HepG2 (cell line): ENCODE results near the gene RSL1D1. TPM values are rescaled to one million over a fixed set of nuclear protein-coding genes. Genes with fewer than 3 reads are reported as not detected.

Source experiments
- ARID2 ChIP-seq: sonication (generic); formaldehyde crosslinking; IDR thresholded peaks from 2 replicates; pipeline ENCODE4 v1.8.1; 2022; ENCODE audit warnings: mild to moderate bottlenecking, missing genetic modification reagents, borderline replicate concordance
- ETV5 ChIP-seq: IDR thresholded peaks from 2 replicates; pipeline ENCODE4 v1.6.1; 2018; ENCODE audit warnings: missing biosample characterization, missing genetic modification reagents, inconsistent platforms, borderline replicate concordance
- FIP1L1 ChIP-seq: fragments of 200-400 bp; formaldehyde crosslinking; IDR thresholded peaks from 2 replicates; pipeline ENCODE4 v1.6.1; 2018; ENCODE audit warnings: low read depth, mild to moderate bottlenecking, low read length, moderate library complexity, borderline replicate concordance; ENCODE audit not compliant: insufficient read depth
- PCBP2 ChIP-seq: fragments of 200-400 bp; formaldehyde crosslinking; optimal IDR thresholded peaks from 2 replicates; pipeline ENCODE3; 2018; ENCODE audit warnings: low read length, low read depth; ENCODE audit not compliant: poor library complexity, severe bottlenecking
- XBP1 ChIP-seq: sonication (generic); formaldehyde crosslinking; IDR thresholded peaks from 2 replicates; pipeline ENCODE4 v1.5.0; 2020; ENCODE audit warnings: missing genetic modification reagents
- ZFP90 ChIP-seq: sonication (generic); formaldehyde crosslinking; IDR thresholded peaks from 2 replicates; pipeline ENCODE4 v1.8.0; 2022; ENCODE audit warnings: missing genetic modification reagents, mild to moderate bottlenecking, inconsistent platforms, borderline replicate concordance
- ZNF101 ChIP-seq: sonication (generic); formaldehyde crosslinking; IDR thresholded peaks from 2 replicates; pipeline ENCODE4 v1.4.0; 2020; ENCODE audit warnings: mild to moderate bottlenecking, low read depth, missing genetic modification reagents, borderline replicate concordance
- ZNF160 ChIP-seq: sonication (generic); formaldehyde crosslinking; IDR thresholded peaks from 2 replicates; pipeline ENCODE4 v1.8.0; 2022; ENCODE audit warnings: mild to moderate bottlenecking, inconsistent platforms, missing genetic modification reagents
- ZNF496 ChIP-seq: sonication (generic); formaldehyde crosslinking; IDR thresholded peaks from 2 replicates; pipeline ENCODE4 v1.8.1; 2023; ENCODE audit warnings: mild to moderate bottlenecking, moderate library complexity, missing genetic modification reagents; ENCODE audit not compliant: insufficient replicate concordance
- ZNF543 ChIP-seq: sonication (generic); formaldehyde crosslinking; IDR thresholded peaks from 2 replicates; pipeline ENCODE4 v1.4.0; 2020; ENCODE audit warnings: mild to moderate bottlenecking, missing genetic modification reagents
- ZNF768 ChIP-seq: sonication (generic); formaldehyde crosslinking; IDR thresholded peaks from 2 replicates; pipeline ENCODE4 v1.4.0; 2020; ENCODE audit warnings: missing genetic modification reagents
- polyA plus RNA-seq, 8 experiments: library from polyadenylated mRNA; depleted of rRNA in 3 of 8; stranded (reverse) in 7 of 8; unstranded in 1 of 8; fragments of >200 nt; fragmentation: Illumina TruSeq in 4 of 8; extraction: Trizol in 4 of 8; gene quantifications; 2 replicates each; pipeline versions ENCODE4 v1.2.1 to v1.2.3, GENCODE V29; 2011 to 2016; ENCODE audit warnings: low read depth in 4 of 8, missing spikeins in 1 of 8, mixed read lengths in 1 of 8; ENCODE audit not compliant: insufficient read depth in 1 of 8
- total RNA-seq, 5 experiments: library from RNA; depleted of rRNA; stranded (reverse); fragments of >200 nt; fragmentation: Illumina TruSeq; extraction: Trizol; gene quantifications; 2 replicates each; pipeline ENCODE4 v1.2.3, GENCODE V29; 2016; ENCODE audit warnings: low read depth in 1 of 5
- TF ChIP-seq, protein P1 (sequence below): sonication (generic); formaldehyde crosslinking; IDR thresholded peaks from 2 replicates; pipeline ENCODE4 v1.9.0; 2022; ENCODE audit warnings: low read depth, missing genetic modification reagents
- TF ChIP-seq, protein P2 (sequence below): sonication (generic); formaldehyde crosslinking; IDR thresholded peaks from 2 replicates; pipeline ENCODE4 v1.4.0; 2020; ENCODE audit warnings: missing genetic modification reagents
- TF ChIP-seq, protein P3 (sequence below): sonication (generic); formaldehyde crosslinking; IDR thresholded peaks from 2 replicates; pipeline ENCODE4 v1.4.0; 2020; ENCODE audit warnings: mild to moderate bottlenecking, missing genetic modification reagents
- TF ChIP-seq, protein P4 (sequence below): sonication (generic); formaldehyde crosslinking; IDR thresholded peaks from 2 replicates; pipeline ENCODE4 v1.5.1; 2020; ENCODE audit warnings: mild to moderate bottlenecking, missing genetic modification reagents, borderline replicate concordance
- TF ChIP-seq, protein P5 (sequence below): fragments of 450-650 bp; IDR thresholded peaks from 2 replicates; pipeline ENCODE4 v1.6.1; 2016
- TF ChIP-seq, protein P6 (sequence below): sonication (generic); formaldehyde crosslinking; IDR thresholded peaks from 2 replicates; pipeline ENCODE4 v1.4.0; 2020; ENCODE audit warnings: missing genetic modification reagents
- TF ChIP-seq, protein P7 (sequence below): sonication (generic); formaldehyde crosslinking; IDR thresholded peaks from 2 replicates; pipeline ENCODE4 v1.4.0; 2020; ENCODE audit warnings: mild to moderate bottlenecking, missing genetic modification reagents

RSL1D1 gene
- total and polyA plus RNA-seq, 2 of the 13 experiments (the other 11 are each of a cell fraction or from before 2014, with no cell fraction given) = 187 to 343 TPM

DNA sequence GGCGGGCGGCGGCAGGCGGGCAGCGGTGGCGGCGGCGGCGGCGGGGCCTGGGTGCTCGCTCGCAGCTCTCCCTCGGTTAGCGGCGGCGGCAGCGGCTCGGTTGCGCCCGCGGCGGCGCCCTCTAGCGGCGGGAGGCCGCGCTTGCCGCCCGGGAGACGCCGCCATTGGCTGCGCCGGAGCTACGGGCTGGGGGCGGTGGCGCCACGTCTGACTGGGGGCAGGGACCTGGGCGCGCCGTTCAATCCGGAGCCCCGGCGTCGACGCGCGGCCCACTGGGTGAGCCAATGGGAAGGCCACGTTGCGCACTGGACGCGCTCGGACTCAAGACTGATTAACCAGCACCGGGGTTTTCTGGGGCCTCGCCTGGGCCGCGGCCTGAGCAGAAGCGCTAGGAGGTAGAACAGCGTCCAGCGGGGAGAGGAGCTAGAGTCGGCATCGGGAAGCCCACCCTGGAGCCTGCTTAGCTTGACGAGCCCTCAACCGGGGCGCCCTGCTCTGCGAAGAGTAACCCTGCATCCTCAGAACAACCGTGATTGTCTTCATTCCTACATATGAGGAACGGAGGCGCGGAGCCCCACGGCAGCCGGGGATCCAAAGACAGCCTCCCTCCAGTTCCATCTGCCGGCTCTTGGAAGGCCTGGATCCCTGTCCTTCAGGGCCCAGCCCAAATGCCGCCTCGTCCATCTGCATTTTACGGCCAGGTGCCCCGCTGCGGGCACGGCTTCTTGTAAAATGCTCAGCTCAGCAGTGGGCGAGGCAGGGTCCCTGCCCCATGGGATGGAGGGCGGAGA lies 54.0 kb downstream of the RSL1D1 start, which contains the start of gene ZC3H7A (continued):
- TF ChIP-seq ZNF543 (peak; percentile 97), ZNF768 (peak; percentile 88), ZNF160 (CRISPR knock-in tag) (peak; percentile 83; the same call in 1 of the 2 replicates), ZFP90 (peak; percentile 91), FIP1L1 (no peak; the same call in 1 of the 2 replicates), ZNF496 (no peak), ARID2 (CRISPR knock-in tag) (peak; percentile 98), ETV5 (CRISPR knock-in tag) (peak; percentile 78), PCBP2 (no peak), ZNF101 (no peak; the same call in 1 of the 2 replicates), XBP1 (CRISPR knock-in tag) (peak; percentile 94)
- TF ChIP-seq, protein P1, sequence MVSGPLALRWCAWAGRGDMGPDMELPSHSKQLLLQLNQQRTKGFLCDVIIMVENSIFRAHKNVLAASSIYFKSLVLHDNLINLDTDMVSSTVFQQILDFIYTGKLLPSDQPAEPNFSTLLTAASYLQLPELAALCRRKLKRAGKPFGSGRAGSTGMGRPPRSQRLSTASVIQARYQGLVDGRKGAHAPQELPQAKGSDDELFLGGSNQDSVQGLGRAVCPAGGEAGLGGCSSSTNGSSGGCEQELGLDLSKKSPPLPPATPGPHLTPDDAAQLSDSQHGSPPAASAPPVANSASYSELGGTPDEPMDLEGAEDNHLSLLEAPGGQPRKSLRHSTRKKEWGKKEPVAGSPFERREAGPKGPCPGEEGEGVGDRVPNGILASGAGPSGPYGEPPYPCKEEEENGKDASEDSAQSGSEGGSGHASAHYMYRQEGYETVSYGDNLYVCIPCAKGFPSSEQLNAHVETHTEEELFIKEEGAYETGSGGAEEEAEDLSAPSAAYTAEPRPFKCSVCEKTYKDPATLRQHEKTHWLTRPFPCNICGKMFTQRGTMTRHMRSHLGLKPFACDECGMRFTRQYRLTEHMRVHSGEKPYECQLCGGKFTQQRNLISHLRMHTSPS (CRISPR knock-in tag) = peak; percentile 34; the same call in 1 of the 2 replicates
- TF ChIP-seq, protein P2, sequence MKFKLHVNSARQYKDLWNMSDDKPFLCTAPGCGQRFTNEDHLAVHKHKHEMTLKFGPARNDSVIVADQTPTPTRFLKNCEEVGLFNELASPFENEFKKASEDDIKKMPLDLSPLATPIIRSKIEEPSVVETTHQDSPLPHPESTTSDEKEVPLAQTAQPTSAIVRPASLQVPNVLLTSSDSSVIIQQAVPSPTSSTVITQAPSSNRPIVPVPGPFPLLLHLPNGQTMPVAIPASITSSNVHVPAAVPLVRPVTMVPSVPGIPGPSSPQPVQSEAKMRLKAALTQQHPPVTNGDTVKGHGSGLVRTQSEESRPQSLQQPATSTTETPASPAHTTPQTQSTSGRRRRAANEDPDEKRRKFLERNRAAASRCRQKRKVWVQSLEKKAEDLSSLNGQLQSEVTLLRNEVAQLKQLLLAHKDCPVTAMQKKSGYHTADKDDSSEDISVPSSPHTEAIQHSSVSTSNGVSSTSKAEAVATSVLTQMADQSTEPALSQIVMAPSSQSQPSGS (CRISPR knock-in tag) = peak; percentile 93
- TF ChIP-seq, protein P3, sequence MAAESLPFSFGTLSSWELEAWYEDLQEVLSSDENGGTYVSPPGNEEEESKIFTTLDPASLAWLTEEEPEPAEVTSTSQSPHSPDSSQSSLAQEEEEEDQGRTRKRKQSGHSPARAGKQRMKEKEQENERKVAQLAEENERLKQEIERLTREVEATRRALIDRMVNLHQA = peak; percentile 28; the same call in 1 of the 2 replicates
- TF ChIP-seq, protein P4, sequence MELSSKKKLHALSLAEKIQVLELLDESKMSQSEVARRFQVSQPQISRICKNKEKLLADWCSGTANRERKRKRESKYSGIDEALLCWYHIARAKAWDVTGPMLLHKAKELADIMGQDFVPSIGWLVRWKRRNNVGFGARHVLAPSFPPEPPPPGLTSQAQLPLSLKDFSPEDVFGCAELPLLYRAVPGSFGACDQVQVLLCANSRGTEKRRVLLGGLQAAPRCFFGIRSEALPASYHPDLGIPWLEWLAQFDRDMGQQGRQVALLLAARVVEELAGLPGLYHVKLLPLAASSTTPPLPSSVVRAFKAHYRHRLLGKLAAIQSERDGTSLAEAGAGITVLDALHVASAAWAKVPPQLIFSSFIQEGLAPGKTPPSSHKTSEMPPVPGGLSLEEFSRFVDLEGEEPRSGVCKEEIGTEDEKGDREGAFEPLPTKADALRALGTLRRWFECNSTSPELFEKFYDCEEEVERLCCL = peak; percentile 86; the same call in 1 of the 2 replicates
- TF ChIP-seq, protein P5, sequence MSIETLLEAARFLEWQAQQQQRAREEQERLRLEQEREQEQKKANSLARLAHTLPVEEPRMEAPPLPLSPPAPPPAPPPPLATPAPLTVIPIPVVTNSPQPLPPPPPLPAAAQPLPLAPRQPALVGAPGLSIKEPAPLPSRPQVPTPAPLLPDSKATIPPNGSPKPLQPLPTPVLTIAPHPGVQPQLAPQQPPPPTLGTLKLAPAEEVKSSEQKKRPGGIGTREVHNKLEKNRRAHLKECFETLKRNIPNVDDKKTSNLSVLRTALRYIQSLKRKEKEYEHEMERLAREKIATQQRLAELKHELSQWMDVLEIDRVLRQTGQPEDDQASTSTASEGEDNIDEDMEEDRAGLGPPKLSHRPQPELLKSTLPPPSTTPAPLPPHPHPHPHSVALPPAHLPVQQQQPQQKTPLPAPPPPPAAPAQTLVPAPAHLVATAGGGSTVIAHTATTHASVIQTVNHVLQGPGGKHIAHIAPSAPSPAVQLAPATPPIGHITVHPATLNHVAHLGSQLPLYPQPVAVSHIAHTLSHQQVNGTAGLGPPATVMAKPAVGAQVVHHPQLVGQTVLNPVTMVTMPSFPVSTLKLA = peak; percentile 45
- TF ChIP-seq, protein P6, sequence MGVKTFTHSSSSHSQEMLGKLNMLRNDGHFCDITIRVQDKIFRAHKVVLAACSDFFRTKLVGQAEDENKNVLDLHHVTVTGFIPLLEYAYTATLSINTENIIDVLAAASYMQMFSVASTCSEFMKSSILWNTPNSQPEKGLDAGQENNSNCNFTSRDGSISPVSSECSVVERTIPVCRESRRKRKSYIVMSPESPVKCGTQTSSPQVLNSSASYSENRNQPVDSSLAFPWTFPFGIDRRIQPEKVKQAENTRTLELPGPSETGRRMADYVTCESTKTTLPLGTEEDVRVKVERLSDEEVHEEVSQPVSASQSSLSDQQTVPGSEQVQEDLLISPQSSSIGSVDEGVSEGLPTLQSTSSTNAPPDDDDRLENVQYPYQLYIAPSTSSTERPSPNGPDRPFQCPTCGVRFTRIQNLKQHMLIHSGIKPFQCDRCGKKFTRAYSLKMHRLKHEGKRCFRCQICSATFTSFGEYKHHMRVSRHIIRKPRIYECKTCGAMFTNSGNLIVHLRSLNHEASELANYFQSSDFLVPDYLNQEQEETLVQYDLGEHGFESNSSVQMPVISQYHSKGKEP (CRISPR knock-in tag) = 0 out of 2 replicates have a peak, but pooled peaks have one; percentile 88
- TF ChIP-seq, protein P7, sequence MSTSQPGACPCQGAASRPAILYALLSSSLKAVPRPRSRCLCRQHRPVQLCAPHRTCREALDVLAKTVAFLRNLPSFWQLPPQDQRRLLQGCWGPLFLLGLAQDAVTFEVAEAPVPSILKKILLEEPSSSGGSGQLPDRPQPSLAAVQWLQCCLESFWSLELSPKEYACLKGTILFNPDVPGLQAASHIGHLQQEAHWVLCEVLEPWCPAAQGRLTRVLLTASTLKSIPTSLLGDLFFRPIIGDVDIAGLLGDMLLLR = peak; percentile 81; the same call in 1 of the 2 replicates
